T-helper 2 cell treated with Interferon-gamma antibody and Interleukin-4, amounts not matched to agents 5 μg/mL and 100 μg/mL, for 36 hours (primary cell): Measurements from ENCODE around the gene TCF4.

Experiments
- DNase-seq: peaks from one replicate; pipeline ENCODE4 v3.0.0; 2021; ENCODE audit warnings: low spot score
- H3K27ac Mint-ChIP-seq: one replicate; pipeline ENCODE4 v1.8.0; 2021; ENCODE audit warnings: mild to moderate bottlenecking, mixed read lengths
- H3K27me3 Mint-ChIP-seq: one replicate; pipeline ENCODE4 v1.8.0; 2021; ENCODE audit warnings: low read depth, mixed read lengths
- H3K36me3 Mint-ChIP-seq: one replicate; pipeline ENCODE4 v1.8.0; 2021; ENCODE audit warnings: low read depth, mixed read lengths
- H3K4me1 Mint-ChIP-seq: one replicate; pipeline ENCODE4 v1.8.0; 2021; ENCODE audit warnings: low read depth, mixed read lengths
- H3K4me3 Mint-ChIP-seq: one replicate; pipeline ENCODE4 v1.8.0; 2022; ENCODE audit warnings: mild to moderate bottlenecking, moderate library complexity, mixed read lengths
- H3K9me3 Mint-ChIP-seq: one replicate; pipeline ENCODE4 v1.8.0; 2021; ENCODE audit warnings: mixed read lengths

TCF4 gene

GRCh38 chr18:55221622-55222021, 366.4 kb downstream of the TCF4 start:
- peaks cover 2% of the 10 kb centered on the region for H3K27me3 Mint-ChIP-seq
- DNase-seq = no peak
- H3K4me3 Mint-ChIP-seq = no peak overlapping the region
- H3K9me3 Mint-ChIP-seq = no peaks in the 10 kb centered on the region
- H3K27ac Mint-ChIP-seq = no peak overlapping the region
- no peaks in the 10 kb centered on the region for H3K4me1 Mint-ChIP-seq
- H3K36me3 Mint-ChIP-seq = no peaks in the 10 kb centered on the region

GRCh38 chr18:55220523-55220922, 367.5 kb downstream of the TCF4 start:
- H3K9me3 Mint-ChIP-seq = no peaks in the 10 kb centered on the region

GRCh38 chr18:55219823-55220222, 368.2 kb downstream of the TCF4 start:
- no peaks in the 10 kb centered on the region for H3K9me3 Mint-ChIP-seq
- no peak overlapping the region for H3K4me3 Mint-ChIP-seq
- peaks cover 2% of the 10 kb centered on the region for H3K27me3 Mint-ChIP-seq
- H3K4me1 Mint-ChIP-seq = no peaks in the 10 kb centered on the region
- DNase-seq = no peak
- H3K36me3 Mint-ChIP-seq = no peaks in the 10 kb centered on the region
- H3K27ac Mint-ChIP-seq = no peak overlapping the region

More at GRCh38 chr18:55220523-55220922, 367.5 kb downstream of the TCF4 start:
- no peaks in the 10 kb centered on the region for H3K4me1 Mint-ChIP-seq
- H3K36me3 Mint-ChIP-seq = no peaks in the 10 kb centered on the region
- peaks cover 2% of the 10 kb centered on the region for H3K27me3 Mint-ChIP-seq
- H3K27ac Mint-ChIP-seq = no peak overlapping the region
- DNase-seq = no peak
- H3K4me3 Mint-ChIP-seq = no peak overlapping the region

GRCh38 chr18:55219059-55219458, 368.9 kb downstream of the TCF4 start:
- H3K9me3 Mint-ChIP-seq = no peaks in the 10 kb centered on the region
- no peaks in the 10 kb centered on the region for H3K4me1 Mint-ChIP-seq
- H3K27me3 Mint-ChIP-seq = peaks cover under 1% of the 10 kb centered on the region
- H3K36me3 Mint-ChIP-seq = no peaks in the 10 kb centered on the region
- no peak overlapping the region for H3K4me3 Mint-ChIP-seq
- DNase-seq = no peak
- H3K27ac Mint-ChIP-seq = no peak overlapping the region

GRCh38 chr18:55214969-55215368, 373.0 kb downstream of the TCF4 start:
- H3K4me1 Mint-ChIP-seq = no peaks in the 10 kb centered on the region
- no peak for DNase-seq
- H3K4me3 Mint-ChIP-seq = no peak overlapping the region
- H3K9me3 Mint-ChIP-seq = no peaks in the 10 kb centered on the region
- H3K27ac Mint-ChIP-seq = no peak overlapping the region
- no peaks in the 10 kb centered on the region for H3K36me3 Mint-ChIP-seq
- H3K27me3 Mint-ChIP-seq = no peaks in the 10 kb centered on the region

DNA sequence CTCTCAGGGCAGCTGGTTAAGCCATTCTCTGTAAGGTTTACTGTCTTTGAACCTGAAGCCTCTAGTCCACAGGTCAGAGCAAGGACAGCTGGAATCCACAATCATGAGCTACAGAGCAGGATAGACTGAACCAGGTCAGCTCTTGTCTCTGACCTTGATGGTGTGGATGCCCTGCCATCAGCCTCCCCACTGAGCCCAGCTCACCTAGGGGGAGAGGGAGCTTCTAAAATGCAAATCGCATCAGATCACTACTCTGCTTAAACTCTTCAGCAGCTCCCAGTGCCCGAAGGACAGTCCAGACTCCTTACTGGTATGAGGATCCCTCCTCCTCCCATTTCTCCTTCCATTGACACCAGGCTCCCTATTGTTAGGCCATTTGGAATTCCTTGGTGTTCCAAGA, 373.5 kb downstream of the TCF4 start:
- Mint-ChIP-seq H3K36me3 (no peaks in the 10 kb centered on the region), H3K27ac (no peak overlapping the region), H3K9me3 (no peaks in the 10 kb centered on the region), H3K27me3 (no peaks in the 10 kb centered on the region), H3K4me3 (no peak overlapping the region), H3K4me1 (no peaks in the 10 kb centered on the region)
- no peak for DNase-seq

DNA sequence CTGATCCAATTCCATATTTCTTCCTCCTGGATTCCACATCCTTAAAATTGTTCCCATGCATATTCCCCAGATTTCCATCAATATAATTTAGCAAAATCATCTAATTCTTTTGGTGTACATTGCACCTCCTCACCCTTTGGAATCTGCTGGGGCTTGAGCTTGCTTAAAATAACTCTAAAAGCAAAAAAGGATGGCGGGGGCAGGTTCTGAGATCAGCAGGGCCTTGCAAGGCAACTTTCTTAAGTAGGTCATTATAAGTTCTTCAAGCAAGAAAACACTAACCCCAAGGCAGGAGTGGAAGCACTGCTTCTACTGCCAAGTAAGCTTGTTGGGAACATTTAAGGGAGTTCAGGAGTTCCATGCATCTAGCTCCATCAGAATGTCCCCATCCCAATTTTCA, 374.4 kb downstream of the TCF4 start:
- H3K36me3 Mint-ChIP-seq = no peaks in the 10 kb centered on the region
- H3K4me1 Mint-ChIP-seq = no peaks in the 10 kb centered on the region
- H3K4me3 Mint-ChIP-seq = no peak overlapping the region
- H3K27me3 Mint-ChIP-seq = no peaks in the 10 kb centered on the region
- H3K9me3 Mint-ChIP-seq = no peaks in the 10 kb centered on the region
- no peak for DNase-seq
- no peak overlapping the region for H3K27ac Mint-ChIP-seq

GRCh38 chr18:55206927-55207326, 381.1 kb downstream of the TCF4 start:
- Mint-ChIP-seq H3K9me3 (peaks cover 5% of the 10 kb centered on the region), H3K36me3 (no peaks in the 10 kb centered on the region), H3K4me3 (no peak overlapping the region), H3K27me3 (no peaks in the 10 kb centered on the region), H3K4me1 (no peaks in the 10 kb centered on the region), H3K27ac (no peak overlapping the region)
- DNase-seq = no peak

DNA sequence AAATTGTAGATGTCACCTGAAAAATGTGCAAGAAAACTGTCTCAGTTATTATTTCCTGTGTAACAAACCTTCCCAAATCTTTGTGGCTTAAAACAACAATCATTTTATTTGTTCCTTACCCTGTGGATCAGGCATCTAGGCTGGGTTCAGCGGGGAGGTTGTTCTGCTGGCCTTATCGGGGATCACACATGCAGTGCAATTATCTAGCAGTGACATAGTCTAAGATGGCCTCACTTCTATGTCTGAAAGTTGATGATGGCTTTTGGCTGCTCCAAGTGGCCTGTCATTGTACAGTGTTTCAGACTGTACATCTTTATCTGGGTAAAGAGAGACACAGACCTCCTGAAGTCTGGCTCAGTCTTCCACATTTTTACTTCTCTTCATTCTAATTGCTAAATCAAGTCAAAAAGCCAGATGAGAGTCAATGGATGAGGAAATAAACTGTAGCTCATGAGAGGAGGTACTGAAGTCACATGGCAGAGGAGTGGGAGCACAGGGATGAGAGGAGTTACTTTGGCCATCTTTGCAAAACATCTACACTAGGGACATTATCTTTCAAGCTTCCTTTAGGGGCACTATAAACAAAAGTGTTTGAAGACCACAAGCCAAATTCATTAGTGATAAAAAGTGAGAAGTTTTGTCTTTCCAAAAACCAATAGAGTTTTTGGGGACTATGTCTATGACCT, 385.6 kb downstream of the TCF4 start:
- Mint-ChIP-seq H3K9me3 (peaks cover 9% of the 10 kb centered on the region), H3K27ac (no peak overlapping the region), H3K4me1 (no peaks in the 10 kb centered on the region), H3K36me3 (no peaks in the 10 kb centered on the region), H3K27me3 (no peaks in the 10 kb centered on the region), H3K4me3 (no peak overlapping the region)
- no peak for DNase-seq

- H3K4me3 Mint-ChIP-seq = no peak overlapping the region
- no peaks in the 10 kb centered on the region for H3K36me3 Mint-ChIP-seq
- no peaks in the 10 kb centered on the region for H3K4me1 Mint-ChIP-seq
- no peak overlapping the region for H3K27ac Mint-ChIP-seq
- H3K9me3 Mint-ChIP-seq = peaks cover 9% of the 10 kb centered on the region
- no peaks in the 10 kb centered on the region for H3K27me3 Mint-ChIP-seq
- no peak for DNase-seq
These were observed 388.6 kb downstream of the TCF4 start for GRCh38 chr18:55199291-55199963.

DNA sequence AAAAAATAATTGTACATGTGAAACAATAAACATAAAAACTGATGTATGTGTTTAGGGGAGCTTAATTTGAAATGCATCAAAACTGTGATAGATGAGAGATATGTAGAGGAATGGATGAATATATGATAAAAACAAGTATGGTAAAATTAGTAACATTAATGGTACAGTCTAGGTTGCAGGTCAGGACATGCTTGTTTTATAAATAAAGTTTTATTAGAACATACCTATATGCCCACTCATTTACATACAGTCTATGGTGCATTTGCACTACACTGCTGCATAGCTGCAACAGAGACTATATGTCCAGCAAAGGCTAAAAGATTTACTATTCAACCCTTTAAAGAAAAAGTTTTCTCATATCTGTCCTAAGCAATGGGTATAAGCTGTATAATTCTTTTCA, 392.1 kb downstream of the TCF4 start:
- H3K36me3 Mint-ChIP-seq = no peaks in the 10 kb centered on the region

DNA sequence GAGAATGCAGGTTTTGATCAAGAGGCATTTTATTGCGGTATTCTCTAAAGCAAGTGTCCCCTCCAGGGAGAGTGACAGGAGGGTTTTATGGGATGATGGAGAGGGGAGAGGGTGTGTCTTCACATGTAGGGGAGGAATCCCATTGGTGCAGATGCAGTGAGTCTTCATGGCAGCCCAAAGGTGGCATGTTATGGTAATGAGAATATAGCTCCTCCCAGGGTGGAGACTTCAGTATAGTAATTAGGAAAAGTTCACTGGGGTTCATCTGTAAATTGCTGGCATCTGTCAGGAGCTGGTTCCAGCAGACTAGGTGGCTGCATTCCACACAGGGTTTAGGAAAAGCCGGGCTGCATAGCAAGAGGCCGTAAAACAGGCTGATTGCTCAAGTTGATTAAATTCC, 398.0 kb downstream of the TCF4 start:
- H3K4me1 Mint-ChIP-seq = no peaks in the 10 kb centered on the region
- H3K36me3 Mint-ChIP-seq = no peaks in the 10 kb centered on the region
- H3K9me3 Mint-ChIP-seq = no peaks in the 10 kb centered on the region
- H3K27me3 Mint-ChIP-seq = no peaks in the 10 kb centered on the region
- H3K27ac Mint-ChIP-seq = no peak overlapping the region
- DNase-seq = no peak
- H3K4me3 Mint-ChIP-seq = no peak overlapping the region

More for the DNA sequence above, 392.1 kb downstream of the TCF4 start:
- H3K4me1 Mint-ChIP-seq = no peaks in the 10 kb centered on the region
- H3K27me3 Mint-ChIP-seq = no peaks in the 10 kb centered on the region
- no peak overlapping the region for H3K27ac Mint-ChIP-seq
- H3K4me3 Mint-ChIP-seq = no peak overlapping the region
- DNase-seq = no peak
- no peaks in the 10 kb centered on the region for H3K9me3 Mint-ChIP-seq

GRCh38 chr18:55186588-55186987, 401.4 kb downstream of the TCF4 start:
- Mint-ChIP-seq H3K36me3 (no peaks in the 10 kb centered on the region), H3K4me3 (no peak overlapping the region), H3K9me3 (no peaks in the 10 kb centered on the region), H3K27me3 (no peaks in the 10 kb centered on the region), H3K4me1 (no peaks in the 10 kb centered on the region), H3K27ac (no peak overlapping the region)
- no peak for DNase-seq

DNA sequence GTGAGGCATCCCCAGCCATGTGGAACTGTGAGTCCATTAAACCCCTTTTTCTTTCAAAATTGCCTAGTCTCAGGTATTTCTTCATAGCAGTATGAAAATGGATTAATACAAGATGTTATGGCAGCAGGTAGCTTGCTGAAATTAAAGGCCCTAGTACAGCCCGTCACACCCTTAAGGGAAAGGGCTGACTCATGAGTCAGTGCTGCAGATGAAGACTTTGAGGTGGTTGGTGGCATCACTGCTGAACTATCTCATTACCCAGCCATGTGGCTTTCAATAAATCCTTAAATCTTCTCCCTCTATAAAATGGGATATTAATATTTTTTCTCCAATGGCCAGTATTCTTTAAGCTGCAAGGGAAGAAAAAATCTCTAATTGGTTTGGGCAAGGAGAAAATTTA, 402.6 kb downstream of the TCF4 start:
- no peak overlapping the region for H3K27ac Mint-ChIP-seq
- no peak for DNase-seq
- no peaks in the 10 kb centered on the region for H3K9me3 Mint-ChIP-seq
- H3K4me1 Mint-ChIP-seq = no peaks in the 10 kb centered on the region
- H3K4me3 Mint-ChIP-seq = no peak overlapping the region
- H3K36me3 Mint-ChIP-seq = no peaks in the 10 kb centered on the region
- H3K27me3 Mint-ChIP-seq = no peaks in the 10 kb centered on the region

DNA sequence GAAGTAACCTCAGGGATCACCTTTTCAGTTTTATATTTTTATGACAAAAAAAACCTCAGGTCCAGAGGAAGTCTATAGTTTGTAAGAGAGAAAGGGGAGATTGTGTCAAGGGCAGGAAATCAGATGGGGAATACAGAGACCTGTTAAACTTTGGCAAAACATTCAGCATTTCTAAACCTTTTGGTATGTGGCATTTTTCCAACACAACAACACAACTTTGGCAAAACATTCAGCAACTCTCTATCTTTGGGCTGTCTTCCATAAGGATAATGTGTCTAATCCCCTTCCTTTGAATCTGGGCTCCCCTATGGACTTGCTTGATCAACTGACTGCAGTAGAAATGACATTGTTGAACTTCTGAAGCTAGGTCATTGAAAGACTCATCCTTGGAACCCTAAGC, 408.2 kb downstream of the TCF4 start:
- H3K36me3 Mint-ChIP-seq = no peaks in the 10 kb centered on the region

More for the DNA sequence above, 408.2 kb downstream of the TCF4 start:
- no peak overlapping the region for H3K4me3 Mint-ChIP-seq
- DNase-seq = no peak
- no peak overlapping the region for H3K27ac Mint-ChIP-seq
- no peaks in the 10 kb centered on the region for H3K4me1 Mint-ChIP-seq
- no peaks in the 10 kb centered on the region for H3K27me3 Mint-ChIP-seq
- H3K9me3 Mint-ChIP-seq = no peaks in the 10 kb centered on the region
